Adipose tissue (tissue), 3 donors: Measurements from ENCODE around the gene ZNF414. TPM values are rescaled to one million over a fixed set of nuclear protein-coding genes. Genes with fewer than 3 reads are reported as not detected.
"Not testable (repeated sequence)": the region's sequence is repeated elsewhere in the genome, so short reads cannot be mapped to it uniquely, and the experiment has no call there.

ENCODE experiments used
- H3K27ac ChIP-seq: one replicate; pipeline ENCODE4 v1.5.1; 2013; ENCODE audit warnings: low read depth, low read length
- WGBS, 3 donors: extraction: QIAGEN DNeasy Blood & Tissue Kit; methylation state at CpG; one replicate each; pipeline ENCODE4 v1.1.7; 2013; 5-methylcytosine and 5-hydroxymethylcytosine counted together
- polyA plus RNA-seq, 3 donors: library from polyadenylated mRNA; stranded (reverse); fragments of 200-250 nt; gene quantifications; one replicate each; pipeline ENCODE4 v1.2.3, GENCODE V29; 2013
- donor health status: healthy with polysubstance abuse.
- donor health status: Bipolar disorder and iron deficiency.
- donor health status: healthy.

The ZNF414 gene
- polyA plus RNA-seq, 3 donors = 9.2 to 27.3 (median 13.9) TPM

- WGBS, 3 donors = 14 to 46% (median 30%) methylated on average over 53 to 57 of the region's 57 CpGs
- H3K27ac ChIP-seq = no peak overlapping the region
Measured at GRCh38 chr19:8526345-8527091, 12.6 kb upstream of the ZNF414 start.

GRCh38 chr19:8525401-8525684 is 11.4 kb upstream of the ZNF414 start:
- H3K27ac ChIP-seq = no peak overlapping the region
- WGBS, 3 donors = 11 to 34% (median 28%) methylated on average over 14 to 15 of the region's 15 CpGs

DNA sequence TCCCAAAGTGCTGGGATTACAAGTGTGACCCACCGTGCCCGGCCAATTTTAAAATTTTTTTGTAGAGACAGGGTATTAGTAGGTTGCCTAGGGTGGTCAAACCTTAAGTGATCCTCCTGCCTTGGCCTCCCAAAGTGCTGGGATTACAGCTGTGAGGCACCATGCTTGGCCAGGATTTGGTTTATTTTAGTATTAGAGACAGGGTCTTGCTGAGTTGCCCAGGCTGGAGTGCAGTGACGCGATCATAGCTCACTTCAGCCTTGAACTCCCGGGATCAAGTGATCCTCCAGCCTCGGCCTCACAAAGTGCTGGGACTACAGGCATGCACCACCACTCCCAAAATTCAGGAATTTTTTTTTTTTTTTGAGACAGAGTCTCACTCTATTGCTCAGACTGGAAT is 5.4 kb upstream of the ZNF414 start:
- 93 to 97% (median 95%) methylated on average over 6 of the region's 6 CpGs for WGBS, 3 donors
- H3K27ac ChIP-seq = no peak overlapping the region

- 79 to 86% (median 81%) methylated on average over 11 of the region's 11 CpGs for WGBS, 3 donors
- no peak overlapping the region for H3K27ac ChIP-seq
Measured at GRCh38 chr19:8518536-8518935, 4.6 kb upstream of the ZNF414 start.

- WGBS, 3 donors = 33 to 52% (median 39%) methylated on average over 10 of the region's 10 CpGs
- H3K27ac ChIP-seq = no peak overlapping the region
Measured at GRCh38 chr19:8517551-8518442, 3.8 kb upstream of the ZNF414 start.

DNA sequence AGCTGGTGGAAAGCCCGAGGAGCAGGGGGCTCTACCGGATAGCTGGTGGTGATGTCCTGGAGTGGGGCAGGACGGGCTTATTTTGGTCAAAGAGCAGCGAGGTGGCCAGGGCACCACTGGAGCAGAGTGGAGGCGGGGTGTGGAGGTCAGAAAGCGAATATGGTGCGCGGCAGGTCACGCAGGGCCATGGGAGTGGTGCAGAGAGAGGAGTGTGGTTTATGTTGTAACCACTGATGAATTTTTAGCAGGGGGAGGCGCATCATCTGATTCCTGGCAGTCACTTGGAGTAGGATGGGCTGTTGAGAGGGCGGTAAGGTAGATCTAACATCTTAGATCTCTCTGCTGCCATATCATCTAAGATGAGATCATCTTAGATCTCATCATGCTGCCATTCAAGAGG is 1.4 kb upstream of the ZNF414 start:
- H3K27ac ChIP-seq = no peak overlapping the region
- 62 to 92% (median 67%) methylated on average over 11 of the region's 11 CpGs for WGBS, 3 donors

DNA sequence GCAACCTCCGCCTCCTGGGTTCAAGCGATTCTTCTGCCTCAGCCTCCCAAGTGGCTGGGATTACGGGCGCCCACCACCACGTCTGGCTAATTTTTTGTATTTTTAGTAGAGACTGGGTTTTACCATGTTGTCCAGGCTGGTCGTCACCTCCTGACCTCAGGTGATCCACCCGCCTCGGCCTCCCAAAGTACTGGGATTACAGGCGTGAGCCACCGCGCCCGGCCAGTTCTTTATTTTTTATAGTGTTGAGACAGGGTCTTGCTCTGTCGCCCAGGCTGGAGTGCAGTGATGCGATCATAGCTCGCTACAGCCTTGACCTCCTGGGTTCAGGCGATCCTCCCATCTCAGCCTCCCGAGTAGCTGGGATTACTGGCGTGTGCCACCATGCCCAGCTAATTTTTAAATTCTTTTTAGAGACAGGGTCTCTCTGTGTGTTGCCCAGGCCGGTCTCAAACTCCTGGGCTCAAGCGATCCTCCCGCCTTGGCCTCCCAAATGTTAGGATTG is 590 bp upstream of the ZNF414 start:
- not testable (repeated sequence) for H3K27ac ChIP-seq
- WGBS, 3 donors = 71 to 77% (median 72%) methylated on average over 19 to 21 of the region's 21 CpGs

GRCh38 chr19:8513036-8513686 is 806 bp downstream of the ZNF414 start:
- no peak overlapping the region for H3K27ac ChIP-seq
- WGBS, 3 donors = 56 to 62% (median 59%) methylated on average over 17 to 19 of the region's 19 CpGs

DNA sequence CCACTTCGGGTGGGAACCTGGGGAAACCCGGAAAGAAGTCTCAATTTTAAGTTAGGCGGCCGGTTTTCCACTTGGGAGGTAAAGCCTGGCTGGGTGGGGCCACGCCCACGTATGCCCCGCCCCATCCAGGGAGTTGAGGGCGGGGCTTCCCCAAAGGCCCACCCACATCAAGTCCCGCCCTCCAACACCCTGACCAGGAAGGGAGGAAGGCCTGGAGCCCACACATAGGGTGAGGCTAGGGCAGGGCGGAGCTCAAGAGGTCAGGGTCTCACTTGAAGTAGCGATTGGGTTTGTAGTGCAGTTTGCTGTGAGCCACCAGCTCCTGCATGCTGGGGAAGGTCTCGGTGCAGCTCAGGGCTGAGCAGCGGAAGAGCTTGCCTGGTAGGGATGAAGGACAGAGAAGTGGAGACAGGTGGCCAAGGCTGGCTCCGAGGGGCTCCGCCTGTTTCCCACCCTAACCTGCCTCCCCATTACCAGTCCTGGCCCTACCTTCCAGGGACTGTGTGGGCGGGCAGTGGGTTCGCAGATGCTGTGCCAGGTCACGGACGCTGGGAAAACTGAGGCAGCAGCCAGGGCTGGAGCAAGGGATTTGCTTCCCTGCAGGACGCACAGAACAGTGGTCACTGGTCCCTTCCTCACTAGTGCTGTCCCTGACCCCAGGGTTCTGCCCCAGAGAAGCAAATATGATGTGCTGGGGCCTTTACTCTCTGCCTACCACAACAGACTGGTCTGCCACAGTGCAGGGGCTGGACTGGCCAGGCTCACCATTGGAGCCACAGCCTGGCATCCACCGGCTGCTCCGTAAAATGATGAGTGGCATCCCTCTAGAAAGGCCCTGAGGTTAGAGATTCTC is 1.6 kb downstream of the ZNF414 start:
- no peak overlapping the region for H3K27ac ChIP-seq
- 79 to 82% (median 82%) methylated on average over 22 of the region's 22 CpGs for WGBS, 3 donors

GRCh38 chr19:8511573-8512101 is 2.3 kb downstream of the ZNF414 start:
- no peak overlapping the region for H3K27ac ChIP-seq
- 69 to 80% (median 76%) methylated on average over 44 to 45 of the region's 45 CpGs for WGBS, 3 donors

DNA sequence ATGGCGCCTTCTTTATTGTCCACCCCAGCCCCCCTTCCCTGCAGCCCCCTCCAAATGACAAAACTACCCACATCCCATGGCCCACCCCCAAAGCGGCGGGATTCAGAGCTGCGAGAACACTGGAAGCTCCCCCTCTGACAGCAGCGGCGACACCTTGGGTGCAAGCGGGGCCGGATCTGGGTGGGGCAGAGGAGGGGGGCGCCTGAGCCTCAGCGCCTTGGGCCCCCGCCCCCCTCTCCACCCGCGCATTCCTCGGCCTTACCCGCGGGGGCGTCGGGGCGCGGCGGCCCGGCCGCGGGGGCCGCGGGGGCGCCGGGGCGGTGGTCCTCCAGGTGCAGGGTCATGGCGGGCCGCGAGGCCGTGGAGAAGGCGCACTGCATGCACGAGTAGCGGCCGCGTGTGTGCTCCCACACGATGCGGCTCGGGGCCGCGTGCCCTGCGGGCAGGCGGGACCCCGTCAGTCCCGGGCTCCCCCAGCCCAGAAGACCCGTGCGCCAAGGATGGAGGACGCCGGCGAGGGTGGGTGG is 3.3 kb downstream of the ZNF414 start:
- 82 to 85% (median 83%) methylated on average over 39 to 52 of the region's 52 CpGs for WGBS, 3 donors
- H3K27ac ChIP-seq = no peak overlapping the region

DNA sequence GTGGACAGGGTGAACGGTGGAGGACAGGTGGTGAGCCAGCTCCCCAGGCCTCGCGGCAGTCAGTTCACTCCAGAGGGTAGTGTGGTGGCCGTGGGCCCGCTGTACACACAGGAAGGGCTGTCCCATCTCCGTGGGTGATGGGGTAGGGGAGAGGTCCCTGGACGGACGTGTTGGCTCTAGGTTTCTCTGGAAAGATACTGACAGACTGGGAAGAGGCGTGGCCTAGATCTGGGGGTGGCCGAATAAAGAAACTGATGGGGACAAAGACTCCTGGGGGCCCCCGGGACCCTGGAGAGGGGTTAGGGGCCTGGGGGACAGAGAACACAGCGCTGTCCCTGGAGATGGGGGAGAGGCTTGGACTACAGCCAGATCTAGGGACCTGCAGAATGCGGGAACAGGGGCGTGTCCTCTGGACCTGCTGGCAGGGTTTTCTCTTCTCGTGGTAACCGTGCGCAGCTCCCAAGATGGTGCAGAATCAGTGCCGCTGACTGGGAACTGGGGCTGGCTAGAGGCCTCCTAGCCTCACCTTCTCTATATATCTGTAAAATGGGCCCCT is 7.5 kb downstream of the ZNF414 start:
- H3K27ac ChIP-seq = no peak overlapping the region
- WGBS, 3 donors = 26 to 28% (median 27%) methylated on average over 17 to 18 of the region's 18 CpGs

DNA sequence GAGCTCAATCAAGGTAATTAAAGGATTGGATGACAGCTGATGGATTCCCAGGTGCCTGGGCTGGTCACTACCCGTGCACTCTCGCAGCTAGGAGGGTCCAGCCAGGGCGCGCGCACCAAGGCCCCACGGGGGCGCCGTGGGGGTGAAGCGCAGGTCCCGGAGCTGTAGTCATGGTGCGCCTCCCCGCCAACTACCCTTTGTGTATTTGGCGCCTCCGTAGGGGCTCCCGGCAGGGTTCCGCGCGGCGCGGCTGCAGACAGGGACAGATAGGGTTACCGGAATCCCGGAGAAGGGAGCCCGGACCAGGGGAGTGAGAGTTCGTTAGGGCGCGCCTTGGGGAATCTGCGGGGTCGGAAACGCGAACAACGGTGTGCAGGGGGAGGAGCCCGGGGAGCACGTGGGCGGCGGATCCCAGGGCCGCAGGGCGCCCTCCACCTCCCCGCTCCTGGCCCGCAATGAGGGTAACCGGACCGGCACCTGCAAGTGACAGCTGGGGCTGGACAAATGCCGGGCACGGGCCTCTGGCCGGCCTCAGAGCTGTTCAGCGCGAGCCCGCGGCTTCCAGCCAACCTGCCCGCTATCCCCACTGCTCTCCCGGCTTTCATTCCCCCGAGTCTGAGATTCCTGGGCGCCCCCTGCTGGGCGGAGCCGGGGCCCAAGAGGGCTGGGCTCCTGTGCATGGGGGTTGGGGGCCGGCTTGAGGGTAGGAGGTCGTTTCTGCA is 8.1 kb downstream of the ZNF414 start:
- H3K27ac ChIP-seq = no peak overlapping the region
- WGBS, 3 donors = 1% methylated on average over 53 to 56 of the region's 56 CpGs

DNA sequence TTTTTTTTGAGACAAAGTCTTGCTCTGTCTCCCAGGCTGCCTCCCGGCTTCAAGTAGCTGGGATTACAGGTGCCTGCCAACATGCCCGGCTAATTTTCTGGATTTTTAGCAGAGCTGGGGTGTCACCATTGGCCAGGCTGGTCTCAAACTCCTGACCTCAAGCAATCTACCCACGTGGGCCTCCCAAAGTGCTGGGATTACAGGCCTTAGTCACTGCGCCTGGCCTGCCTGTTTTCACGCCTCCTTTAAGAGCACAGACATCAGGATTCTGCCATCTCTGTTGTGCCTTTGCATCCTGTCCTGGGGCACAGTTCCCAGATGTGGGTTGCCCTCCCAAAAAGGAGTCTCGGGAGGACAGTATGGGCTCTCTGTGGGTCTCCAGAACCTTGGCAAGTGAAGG is 9.0 kb downstream of the ZNF414 start:
- H3K27ac ChIP-seq = no peak overlapping the region
- 67 to 82% (median 71%) methylated on average over 6 of the region's 6 CpGs for WGBS, 3 donors

GRCh38 chr19:8504171-8504570 is 9.8 kb downstream of the ZNF414 start:
- no peak overlapping the region for H3K27ac ChIP-seq
- 57 to 88% (median 59%) methylated on average over 7 of the region's 7 CpGs for WGBS, 3 donors

DNA sequence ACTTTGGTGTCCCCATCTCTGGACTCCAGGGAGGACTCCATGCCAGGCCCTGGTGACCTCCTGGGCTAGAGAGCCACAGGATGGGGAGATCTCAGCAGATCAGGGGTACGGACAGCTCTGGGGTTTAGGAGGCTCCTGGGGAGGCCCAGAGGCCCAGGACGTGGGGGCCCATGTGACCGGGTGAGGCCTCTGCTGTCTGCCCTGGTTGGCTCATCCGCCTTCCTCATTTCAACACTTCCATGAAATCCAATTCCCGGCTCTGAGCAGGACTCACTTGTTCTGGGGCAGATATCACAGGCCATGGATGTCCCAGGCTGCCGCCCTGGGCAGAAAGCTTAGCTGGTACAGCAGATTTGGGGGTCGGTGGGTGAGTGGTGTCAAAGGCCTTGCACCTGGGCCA is 10.5 kb downstream of the ZNF414 start:
- 51 to 89% (median 65%) methylated on average over 7 of the region's 7 CpGs for WGBS, 3 donors
- H3K27ac ChIP-seq = no peak overlapping the region

GRCh38 chr19:8501981-8502380 is 12.0 kb downstream of the ZNF414 start:
- no peak overlapping the region for H3K27ac ChIP-seq

More at GRCh38 chr19:8501981-8502380, 12.0 kb downstream of the ZNF414 start:
- 44 to 76% (median 56%) methylated on average over 13 to 14 of the region's 14 CpGs for WGBS, 3 donors
